ENCODE measurements around the gene MTHFD2. TPM values are rescaled to one million over a fixed set of nuclear protein-coding genes. Genes with fewer than 3 reads are reported as not detected.
"Not testable (repeated sequence)": the region's sequence is repeated elsewhere in the genome, so short reads cannot be mapped to it uniquely, and the experiment has no call there.

MTHFD2 gene
- polyA plus RNA-seq, 3 donors, result 23.2 to 34.9 (median 30.4) TPM

DNA sequence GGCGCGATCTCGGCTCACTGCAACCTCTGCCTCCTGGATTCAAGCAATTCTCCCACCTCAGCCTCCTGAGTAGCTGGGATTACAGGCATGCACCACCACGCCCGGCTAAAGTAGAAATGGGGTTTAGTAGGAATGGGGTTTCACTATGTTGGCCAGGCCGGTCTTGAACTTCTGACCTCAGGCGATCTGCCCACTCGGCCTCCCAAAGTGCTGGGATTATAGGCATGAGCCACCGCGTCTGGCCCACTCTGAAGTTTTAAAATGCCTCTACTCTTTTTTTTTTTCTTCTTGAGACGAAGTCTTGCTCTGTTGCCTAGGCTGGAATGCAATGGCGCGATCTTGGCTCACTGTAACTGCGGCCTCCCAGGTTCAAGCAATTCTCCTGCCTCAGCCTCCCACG is 11.7 kb upstream of the MTHFD2 start:
- not testable (repeated sequence) for DNase-seq (ENCODE audit: extremely low read depth in 1 of 11, low read depth in 9 of 11, low spot score in 4 of 11)

- DNase-seq (ENCODE audit: extremely low read depth in 1 of 11, low read depth in 9 of 11, low spot score in 4 of 11), result no peak
These were observed 10.3 kb upstream of the MTHFD2 start for GRCh38 chr2:74188018-74188601.

GRCh38 chr2:74188696-74189095 is 9.7 kb upstream of the MTHFD2 start:
- no peak for DNase-seq (ENCODE audit: extremely low read depth in 1 of 11, low read depth in 9 of 11, low spot score in 4 of 11)

DNA sequence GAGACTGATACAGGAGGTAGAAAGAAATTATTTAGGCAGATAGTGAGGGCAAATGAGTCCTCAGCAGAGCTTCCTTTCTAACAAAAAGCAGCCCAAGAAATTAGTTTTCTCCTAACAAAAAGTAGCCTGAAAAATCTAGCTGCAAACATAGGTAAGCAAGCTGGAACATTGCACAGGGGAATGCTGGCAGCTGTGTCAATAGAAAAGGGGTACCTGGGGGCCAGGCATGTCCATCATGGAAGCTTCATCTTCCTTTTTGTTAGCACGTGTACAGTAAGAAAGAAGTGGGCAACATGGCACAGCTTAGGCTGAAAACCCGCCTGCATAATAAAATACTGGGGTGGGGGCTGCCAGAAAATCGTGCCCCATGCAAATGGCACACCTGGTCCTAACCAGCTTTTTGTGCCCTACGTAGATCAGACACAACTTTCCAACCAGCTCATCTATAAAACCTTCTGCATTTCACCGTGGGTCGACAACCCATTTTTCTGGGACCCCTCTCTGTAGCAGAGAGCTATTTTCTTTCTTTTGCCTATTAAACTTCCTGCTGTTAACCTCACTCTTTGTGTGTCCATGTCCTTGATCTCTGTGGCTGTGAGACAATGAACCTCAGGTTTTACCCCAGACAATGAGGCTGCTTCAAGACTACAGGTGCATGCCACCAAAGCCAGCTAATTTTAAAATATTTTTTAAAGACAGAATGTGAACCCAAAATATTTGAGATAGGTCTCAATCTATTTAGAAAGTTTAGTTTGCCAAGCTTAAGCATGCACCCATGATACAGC is 6.6 kb upstream of the MTHFD2 start:
- no peak for DNase-seq (ENCODE audit: extremely low read depth in 1 of 11, low read depth in 9 of 11, low spot score in 4 of 11)

DNA sequence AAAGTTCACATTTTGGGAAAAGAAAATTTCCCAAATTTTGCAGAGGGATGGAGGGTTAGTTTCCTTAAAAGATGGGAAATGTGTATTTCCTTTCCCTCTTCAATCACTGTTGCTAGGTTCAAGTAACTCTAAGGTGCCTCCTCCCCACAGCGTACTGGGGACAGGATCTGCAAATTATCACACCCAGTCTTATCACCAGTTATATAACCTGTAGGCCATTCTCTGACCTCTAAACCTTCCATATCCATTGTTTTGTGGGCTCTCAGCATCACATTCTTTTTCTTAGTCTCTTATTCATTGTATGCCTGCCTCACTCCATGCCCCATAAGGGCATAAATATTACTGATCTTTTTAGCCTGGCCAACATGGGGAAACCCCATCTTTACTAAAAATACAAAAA is 3.6 kb upstream of the MTHFD2 start:
- no peak for DNase-seq (ENCODE audit: extremely low read depth in 1 of 11, low read depth in 9 of 11, low spot score in 4 of 11)

DNA sequence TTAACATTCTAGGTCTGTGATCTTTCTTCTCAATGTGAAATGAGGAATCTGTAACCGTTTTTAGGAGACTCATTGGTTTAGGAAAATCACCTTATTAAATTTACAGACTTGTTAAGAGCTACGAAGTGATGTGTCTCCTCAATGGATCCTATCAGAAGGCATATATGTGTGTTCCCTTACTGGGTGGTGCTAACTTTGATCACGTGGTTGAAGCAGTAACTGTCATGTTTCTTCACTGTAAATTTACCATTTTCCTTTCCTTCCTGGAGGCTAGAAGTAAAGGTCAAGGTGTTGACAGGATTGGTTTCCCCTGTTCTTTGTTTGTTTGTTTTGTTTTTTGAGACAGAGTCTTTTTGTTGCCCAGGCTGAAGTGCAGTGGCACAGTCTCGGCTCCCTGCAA is 1.4 kb upstream of the MTHFD2 start:
- DNase-seq (ENCODE audit: extremely low read depth in 1 of 11, low read depth in 9 of 11, low spot score in 4 of 11), result no peak

DNA sequence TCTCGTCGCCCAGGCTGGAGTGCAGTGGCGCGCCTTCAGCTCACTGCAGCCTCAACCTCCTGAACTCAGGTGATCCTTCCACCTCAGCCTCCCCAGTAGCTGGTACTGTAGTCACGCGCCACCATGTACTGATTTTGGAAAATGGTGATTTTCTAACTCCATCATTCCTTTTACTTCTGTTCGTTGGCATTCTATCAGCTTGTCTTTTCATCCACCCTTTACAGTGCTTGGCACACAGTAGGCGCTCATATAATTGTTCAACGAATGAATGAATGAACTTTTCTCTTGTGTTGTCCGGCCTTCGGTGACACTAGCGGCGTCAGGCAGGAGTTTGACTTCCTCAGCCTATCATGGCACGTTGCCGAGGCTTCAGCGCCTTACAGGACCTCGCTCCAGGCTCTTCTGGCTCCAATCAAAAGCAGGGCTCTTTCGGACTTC is 373 bp upstream of the MTHFD2 start:
- DNase-seq (ENCODE audit: extremely low read depth in 1 of 11, low read depth in 9 of 11, low spot score in 4 of 11), result no peak

DNA sequence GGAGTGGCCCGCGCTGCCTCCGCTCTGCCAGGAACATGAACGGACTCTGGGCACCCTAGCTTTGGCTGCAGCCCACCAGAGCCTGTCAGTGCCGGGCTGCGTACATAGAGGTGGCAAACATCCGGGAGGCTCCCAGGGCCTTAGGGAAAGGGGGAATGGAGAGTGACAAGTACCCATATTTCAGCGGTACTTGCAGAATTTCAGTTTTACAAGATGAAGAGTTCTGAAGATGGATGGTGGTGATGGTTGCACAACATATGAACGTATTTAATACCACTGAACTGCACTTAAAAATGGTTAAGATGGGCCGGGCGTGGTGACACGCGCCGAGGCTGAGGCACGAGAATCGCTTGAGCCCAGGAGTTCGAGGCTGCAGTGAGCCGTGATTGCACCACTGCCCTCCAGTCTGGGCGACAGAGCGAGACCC is 873 bp downstream of the MTHFD2 start:
- no peak for DNase-seq (ENCODE audit: extremely low read depth in 1 of 11, low read depth in 9 of 11, low spot score in 4 of 11)

DNA sequence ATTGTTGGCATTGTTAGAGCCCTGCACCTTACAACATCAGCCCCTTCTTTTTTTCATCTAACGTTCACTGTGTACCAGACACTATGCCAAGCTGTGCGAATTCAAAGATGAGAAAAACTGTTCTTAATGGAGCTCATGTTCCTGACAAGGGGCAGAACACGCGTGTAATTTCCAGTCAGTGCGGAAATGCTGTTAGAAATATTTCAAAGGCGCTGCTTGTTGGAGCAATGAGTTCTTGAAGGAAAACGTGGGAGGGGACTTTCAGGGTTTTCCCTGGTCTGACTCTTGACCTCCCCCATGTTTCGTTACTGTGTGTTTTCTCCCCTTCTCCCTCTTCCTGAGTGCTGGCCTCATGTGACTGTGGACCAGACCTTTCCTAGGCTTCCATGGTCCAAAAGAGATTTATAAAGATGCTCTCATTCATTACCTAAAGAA is 1.5 kb downstream of the MTHFD2 start:
- no peak for DNase-seq (ENCODE audit: extremely low read depth in 1 of 11, low read depth in 9 of 11, low spot score in 4 of 11)

DNA sequence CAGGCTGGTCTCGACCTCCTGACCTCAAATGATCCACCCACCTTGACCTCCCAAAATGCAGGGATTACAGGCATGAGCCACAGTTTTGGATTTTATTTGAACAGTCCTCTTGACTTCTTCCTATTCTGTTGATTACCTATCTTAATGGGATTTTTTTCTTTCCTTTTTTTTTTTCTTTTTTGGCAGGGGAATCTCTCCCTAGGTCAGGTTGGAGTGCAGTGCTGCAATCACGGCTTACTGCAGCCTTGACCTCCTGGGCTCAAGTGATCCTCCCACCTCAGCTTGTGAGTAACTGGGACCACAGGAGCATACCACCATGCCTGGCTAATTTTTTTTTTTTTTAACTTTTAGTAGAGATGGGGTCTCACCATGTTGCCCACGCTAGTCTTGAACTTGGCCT is 2.8 kb downstream of the MTHFD2 start:
- DNase-seq (ENCODE audit: extremely low read depth in 1 of 11, low read depth in 9 of 11, low spot score in 4 of 11), result no peak

GRCh38 chr2:74201596-74201995 is 3.2 kb downstream of the MTHFD2 start:
- no peak for DNase-seq (ENCODE audit: extremely low read depth in 1 of 11, low read depth in 9 of 11, low spot score in 4 of 11)

GRCh38 chr2:74204436-74204835 is 6.0 kb downstream of the MTHFD2 start:
- DNase-seq (ENCODE audit: extremely low read depth in 1 of 11, low read depth in 9 of 11, low spot score in 4 of 11), result no peak

GRCh38 chr2:74205113-74205512 is 6.7 kb downstream of the MTHFD2 start:
- no peak for DNase-seq (ENCODE audit: extremely low read depth in 1 of 11, low read depth in 9 of 11, low spot score in 4 of 11)

- DNase-seq (ENCODE audit: extremely low read depth in 1 of 11, low read depth in 9 of 11, low spot score in 4 of 11), result no peak
These were observed 7.2 kb downstream of the MTHFD2 start for GRCh38 chr2:74205596-74205995.

DNA sequence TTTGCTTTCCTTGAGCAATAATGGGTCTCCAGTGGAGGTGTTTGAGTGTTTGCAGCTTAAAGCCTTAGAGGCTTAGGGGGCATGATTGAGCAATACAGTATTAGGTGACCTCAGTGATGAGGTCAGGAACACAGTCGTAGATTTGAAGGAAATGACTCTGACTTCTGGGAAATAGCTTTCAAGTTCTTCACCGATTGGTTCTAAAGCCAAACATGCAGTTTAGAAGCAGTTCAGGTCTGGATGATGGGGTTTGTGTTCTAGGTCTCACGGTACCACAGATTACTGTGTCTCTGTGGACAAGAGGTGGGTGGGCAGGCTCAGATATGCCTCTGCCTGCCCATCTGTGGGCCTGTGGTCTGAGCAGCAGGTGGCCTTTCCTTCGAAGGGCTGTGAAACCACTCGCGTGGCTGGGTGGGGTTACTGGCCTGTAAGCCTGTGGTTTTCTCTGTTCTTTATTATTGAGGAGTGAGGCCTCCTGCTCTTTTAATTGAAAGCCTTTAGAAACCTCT is 7.8 kb downstream of the MTHFD2 start:
- no peak for DNase-seq (ENCODE audit: extremely low read depth in 1 of 11, low read depth in 9 of 11, low spot score in 4 of 11)

GRCh38 chr2:74212702-74213410 is 14.4 kb downstream of the MTHFD2 start:
- DNase-seq (ENCODE audit: extremely low read depth in 1 of 11, low read depth in 9 of 11, low spot score in 4 of 11), result no peak

DNA sequence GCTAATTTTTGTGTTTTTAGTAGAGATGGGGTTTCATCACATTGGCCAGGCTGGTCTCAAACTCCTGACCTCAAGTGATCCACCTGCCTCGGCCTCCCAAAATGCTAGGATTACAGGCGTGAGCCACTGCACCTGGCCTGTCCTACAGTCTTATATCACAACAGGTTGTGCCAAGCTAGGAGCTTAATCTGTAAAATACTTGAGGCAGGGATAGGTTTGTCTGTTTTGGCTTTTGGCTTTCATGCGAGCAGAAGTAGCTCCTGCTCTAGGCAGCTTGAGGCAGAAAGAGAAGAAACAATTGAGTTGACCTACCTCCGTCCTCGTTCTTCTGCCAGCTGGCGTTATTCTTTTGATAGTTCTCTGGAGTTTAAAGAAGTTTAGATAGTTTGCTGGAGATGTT is 17.4 kb downstream of the MTHFD2 start:
- DNase-seq (ENCODE audit: extremely low read depth in 1 of 11, low read depth in 9 of 11, low spot score in 4 of 11), result not testable (repeated sequence)

- no peak for DNase-seq (ENCODE audit: extremely low read depth in 1 of 11, low read depth in 9 of 11, low spot score in 4 of 11)
These were observed 18.2 kb downstream of the MTHFD2 start for GRCh38 chr2:74216642-74217041.

DNA sequence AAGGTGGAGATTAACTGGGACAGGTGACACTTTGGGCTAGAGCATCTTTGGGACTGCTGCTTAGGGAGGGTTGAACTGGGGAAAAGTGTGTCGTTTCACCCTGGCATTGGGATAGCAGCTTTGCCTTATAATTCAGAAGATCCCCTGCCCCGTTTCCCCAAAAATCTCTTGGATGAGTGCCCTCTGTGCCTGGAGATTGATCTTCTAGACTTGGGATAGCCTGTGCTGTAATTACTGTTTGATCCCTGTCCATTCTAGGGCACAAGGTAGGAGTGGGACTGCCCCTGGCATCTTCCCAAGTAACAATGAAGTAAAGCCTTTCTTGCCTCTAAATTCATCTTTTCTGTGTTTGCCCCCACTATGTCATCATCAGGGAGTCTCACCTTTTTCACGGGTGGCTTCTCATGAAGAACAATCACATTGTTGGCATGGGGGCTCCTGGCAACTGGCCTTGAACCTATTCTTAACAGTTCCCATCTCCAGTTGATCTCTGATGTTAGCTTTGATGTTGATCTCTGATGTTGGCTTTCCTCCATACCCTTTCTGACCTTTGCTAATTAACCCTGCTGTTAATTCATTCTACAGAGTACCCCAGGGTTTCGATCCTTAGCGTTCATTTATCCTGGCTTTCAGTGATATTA is 21.6 kb downstream of the MTHFD2 start:
- no peak for DNase-seq (ENCODE audit: extremely low read depth in 1 of 11, low read depth in 9 of 11, low spot score in 4 of 11)

DNA sequence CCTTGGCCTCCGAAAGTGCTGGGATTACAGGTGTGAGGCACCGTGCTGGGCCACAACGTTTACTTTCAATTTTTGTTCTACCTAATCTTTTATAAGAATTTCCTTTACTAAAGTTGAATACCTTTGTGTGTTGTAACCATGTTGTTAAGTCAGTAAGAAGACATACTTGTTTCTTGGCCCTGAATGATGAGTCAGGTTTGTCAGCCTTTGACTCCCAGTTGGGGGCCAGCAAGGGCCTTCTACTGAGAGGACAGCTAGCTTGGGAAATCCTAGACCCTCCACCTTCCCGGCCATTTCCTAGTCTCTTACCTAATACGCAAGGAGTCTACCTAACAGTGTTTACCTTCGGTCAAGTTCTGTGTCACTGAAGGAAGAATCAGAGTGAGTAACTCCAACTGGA is 22.7 kb downstream of the MTHFD2 start:
- DNase-seq (ENCODE audit: extremely low read depth in 1 of 11, low read depth in 9 of 11, low spot score in 4 of 11), result no peak
